T follicular helper cell (primary cell): Measurements from ENCODE around the gene LRRK2.
"Not testable (repeated sequence)": the region's sequence is repeated elsewhere in the genome, so short reads cannot be mapped to it uniquely, and the experiment has no call there.

Source experiments
- DNase-seq: peaks from one replicate; pipeline ENCODE4 v3.0.0-alpha.2; 2020; ENCODE audit warnings: low read depth
- total RNA-seq, 2 experiments: gene quantifications; one replicate each; lab custom pipeline; 2026; lab: John Stamatoyannopoulos, UW

Gene LRRK2
- total RNA-seq: 0.39 to 1.0 reads per million in 2 experiments

GRCh38 chr12:40224439-40225291 lies at the start of gene LRRK2:
Gene LRRK2, plus strand, starts transcription at chr12:40224997. Its CDS starts 135 bp downstream, at chr12:40225132.
- DNase-seq: peak; percentile 9

DNA sequence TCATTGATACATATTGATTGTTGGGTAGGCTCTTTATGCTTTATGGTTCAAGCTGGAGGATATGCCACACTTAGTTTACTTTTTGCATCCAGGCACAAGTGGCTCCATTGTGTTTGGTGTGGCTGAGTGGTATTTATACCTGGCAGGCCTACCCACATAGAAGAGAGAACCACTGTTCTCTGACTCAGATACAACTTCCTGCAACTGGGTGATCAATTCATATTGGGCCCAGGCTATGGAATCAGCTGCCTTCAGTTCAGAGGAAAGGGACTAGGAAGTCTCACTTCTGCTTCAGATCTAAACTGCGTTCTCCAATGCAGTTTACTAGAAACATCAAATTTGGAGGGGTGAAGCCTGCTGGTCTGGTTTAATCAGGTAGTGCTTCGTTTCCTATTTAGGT lies 49.8 kb upstream of the LRRK2 start:
- no peak for DNase-seq

DNA sequence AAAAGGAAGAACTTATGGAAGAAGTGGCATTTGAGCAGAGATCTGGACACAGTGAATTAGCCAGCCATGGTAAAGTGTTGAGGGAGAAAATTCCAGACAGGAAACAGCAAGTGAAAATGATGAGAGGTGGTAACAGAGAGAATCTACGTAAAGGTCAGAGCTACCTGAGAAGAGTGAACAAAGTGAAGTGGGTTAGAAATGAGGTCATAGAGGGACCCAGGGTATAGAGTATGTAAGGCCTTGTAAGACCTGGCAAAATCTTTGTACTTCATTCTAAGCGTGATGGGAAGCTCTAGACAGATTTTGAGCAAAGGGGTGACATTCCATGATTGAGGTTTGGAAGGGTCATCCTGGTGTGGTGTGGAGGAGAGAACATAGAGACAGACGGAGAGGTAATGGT lies 49.3 kb upstream of the LRRK2 start:
- no peak for DNase-seq

DNA sequence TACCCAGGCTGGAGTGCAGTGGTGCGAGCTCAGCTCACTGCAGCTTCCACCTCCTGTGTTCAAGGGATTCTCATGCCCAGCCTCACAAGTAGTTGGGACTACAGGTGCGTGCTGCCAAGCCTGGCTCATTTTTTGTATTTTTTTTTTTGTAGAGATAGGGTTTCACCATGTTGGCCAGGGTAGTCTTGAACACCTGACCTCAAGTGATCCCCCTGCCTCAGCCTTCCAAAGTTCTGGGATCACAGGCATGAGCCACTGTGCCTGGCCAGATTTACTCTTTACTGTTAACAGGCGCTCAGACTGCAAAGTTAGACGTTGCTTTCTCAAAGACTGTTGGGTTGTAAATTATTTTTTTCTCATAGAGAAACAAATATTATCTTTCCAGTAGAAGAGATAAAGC lies 46.1 kb upstream of the LRRK2 start:
- no peak for DNase-seq

DNA sequence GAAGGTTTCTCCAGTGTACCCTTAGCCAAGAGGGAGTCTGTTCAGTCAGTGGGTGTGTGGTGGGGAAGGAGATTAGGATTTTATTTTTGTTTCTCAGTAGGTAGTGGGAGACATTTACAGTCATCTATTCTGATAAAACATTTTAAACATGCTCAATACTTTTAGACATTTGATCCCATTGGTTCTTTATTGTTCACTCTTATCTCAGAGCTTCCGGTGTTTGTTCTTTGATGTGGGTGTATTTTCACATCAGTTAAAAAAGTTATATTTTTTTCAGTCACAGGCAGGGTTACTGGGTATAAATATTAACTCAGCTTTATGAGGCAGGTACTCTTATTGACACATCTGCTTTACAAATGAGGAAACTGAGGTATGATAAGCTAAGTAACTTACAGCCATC lies 43.3 kb upstream of the LRRK2 start:
- DNase-seq: no peak

DNA sequence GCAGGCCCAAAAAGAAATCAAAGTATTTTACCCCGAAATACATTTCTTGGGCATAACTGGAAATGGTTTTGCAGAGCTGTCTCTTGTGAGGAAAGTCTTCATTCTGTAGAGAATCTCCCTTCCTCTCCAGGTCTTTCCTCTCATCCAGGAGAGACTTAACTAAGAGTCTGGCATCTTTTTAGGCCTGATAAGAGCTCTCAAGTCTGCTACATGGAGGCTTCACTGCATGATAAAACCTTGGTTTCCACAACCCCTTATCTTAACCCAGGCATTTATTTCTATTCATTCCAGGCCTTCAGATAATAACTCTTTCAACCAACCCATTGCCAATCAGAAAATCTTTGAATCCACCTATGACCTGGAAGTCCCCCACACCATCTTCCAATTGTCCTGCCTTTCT lies 41.1 kb upstream of the LRRK2 start:
- DNase-seq: no peak

- DNase-seq: no peak
Measured at GRCh38 chr12:40184493-40185302, 40.1 kb upstream of the LRRK2 start.

GRCh38 chr12:40185303-40185693 lies 39.5 kb upstream of the LRRK2 start:
- no peak for DNase-seq

- DNase-seq: no peak
Measured at GRCh38 chr12:40188558-40189320, 36.1 kb upstream of the LRRK2 start.

DNA sequence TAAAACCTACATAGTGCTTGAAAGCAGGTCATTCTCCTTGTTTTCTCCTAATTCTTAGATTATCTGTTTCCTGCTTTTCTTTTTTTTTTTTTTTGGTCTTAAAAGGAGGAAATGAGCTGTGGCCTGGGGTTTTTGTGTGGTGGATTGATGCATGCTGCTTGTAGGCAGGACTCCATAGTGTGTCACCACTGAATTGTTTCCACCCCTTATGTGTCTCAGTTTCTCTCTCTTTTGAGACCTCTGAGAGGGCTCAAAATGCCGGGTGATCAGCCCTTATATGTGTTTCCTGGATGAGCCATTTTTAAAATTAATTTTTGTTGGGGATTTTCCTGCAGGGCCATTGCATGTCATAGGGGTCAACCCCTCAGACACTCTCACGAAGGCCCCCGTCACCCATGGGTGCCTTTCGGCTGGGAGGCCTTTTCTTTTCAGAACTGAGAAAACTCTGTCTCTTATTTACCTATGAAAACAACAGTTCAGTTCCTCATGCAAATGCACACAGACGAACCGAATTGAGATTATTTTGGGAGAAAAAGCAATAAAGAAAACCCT lies 32.0 kb upstream of the LRRK2 start:
- no peak for DNase-seq

- DNase-seq: no peak
Measured at GRCh38 chr12:40194846-40195245, 30.0 kb upstream of the LRRK2 start.

- DNase-seq: no peak
Measured at GRCh38 chr12:40197590-40197989, 27.2 kb upstream of the LRRK2 start.

DNA sequence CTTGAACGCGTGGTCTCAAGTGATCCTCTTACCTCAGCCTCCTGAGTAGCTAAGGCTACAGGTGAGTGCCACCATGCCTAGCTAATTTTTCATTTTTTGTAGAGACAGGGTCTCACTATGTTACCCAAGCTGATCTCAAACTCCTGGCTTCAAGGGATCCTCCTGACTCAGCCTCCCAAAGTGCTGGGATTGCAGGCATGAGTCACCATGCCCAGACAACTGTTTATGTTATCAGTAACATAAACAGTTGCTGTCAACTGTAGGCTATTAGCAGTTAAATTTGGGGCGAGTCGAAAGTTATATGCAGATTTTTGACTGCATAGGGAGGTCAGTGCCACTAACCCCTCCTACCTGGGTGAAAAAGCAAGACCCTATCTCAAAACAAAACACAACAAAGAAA lies 26.2 kb upstream of the LRRK2 start:
- no peak for DNase-seq

DNA sequence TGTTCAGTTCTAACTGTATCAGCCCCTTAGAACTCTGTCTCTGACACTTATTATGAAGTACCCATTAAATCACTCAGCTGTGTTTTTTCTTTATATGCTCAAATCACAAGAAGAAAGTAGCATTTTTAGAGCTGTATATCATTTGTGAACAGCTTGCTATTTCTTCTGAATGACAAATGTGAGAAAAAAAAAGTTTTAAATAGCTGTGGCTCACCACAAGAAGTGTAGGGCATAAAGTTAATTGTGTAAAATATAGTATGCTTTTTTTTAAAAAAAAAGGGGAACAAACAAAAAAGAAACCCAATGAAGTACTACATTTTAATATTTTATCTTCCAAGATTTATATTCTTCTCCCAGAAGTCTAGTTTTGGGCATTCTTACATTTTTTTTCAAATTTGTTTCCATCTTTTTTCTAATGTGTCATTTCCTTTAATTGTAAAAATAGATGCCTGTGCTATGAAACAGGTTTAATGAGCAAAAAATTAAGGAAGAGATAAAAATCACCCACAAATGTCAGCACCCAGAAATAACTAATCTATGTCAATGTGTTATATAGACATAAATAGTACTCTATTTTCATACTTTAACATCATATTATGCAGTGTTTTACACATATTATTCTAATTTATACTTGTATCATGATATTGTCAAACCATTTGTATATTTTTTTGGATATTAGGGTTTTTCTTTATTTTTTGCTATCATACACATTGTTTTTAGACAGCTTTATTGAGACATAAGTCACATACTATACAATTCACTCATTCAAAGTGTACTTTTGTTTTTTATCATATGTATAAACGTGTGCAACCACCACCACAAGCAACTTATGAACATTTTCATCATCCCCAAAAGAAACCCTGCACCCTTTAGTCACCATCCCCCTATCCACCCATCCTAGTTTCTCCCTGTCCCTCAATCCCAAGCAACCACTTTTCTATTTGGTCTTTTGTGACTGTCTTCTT lies 22.4 kb upstream of the LRRK2 start:
- DNase-seq: no peak

DNA sequence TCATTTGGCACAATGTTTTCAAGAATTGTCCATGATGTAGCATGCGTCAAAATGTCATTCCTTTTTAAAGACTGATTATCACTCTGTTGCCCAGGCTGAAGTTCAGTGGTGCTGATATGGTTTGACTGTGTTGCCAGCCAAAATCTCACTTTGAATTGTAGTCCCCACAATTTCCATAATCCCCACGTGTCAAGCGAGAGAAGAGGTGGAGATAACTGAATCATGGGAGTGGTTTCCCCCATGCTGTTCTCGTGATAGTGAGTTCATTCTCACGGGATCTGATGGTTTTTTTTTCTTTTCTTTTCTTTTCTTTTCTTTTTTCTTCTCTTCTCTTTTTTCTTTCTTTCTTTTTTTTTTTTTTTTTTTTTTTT lies 21.8 kb upstream of the LRRK2 start:
- no peak for DNase-seq

DNA sequence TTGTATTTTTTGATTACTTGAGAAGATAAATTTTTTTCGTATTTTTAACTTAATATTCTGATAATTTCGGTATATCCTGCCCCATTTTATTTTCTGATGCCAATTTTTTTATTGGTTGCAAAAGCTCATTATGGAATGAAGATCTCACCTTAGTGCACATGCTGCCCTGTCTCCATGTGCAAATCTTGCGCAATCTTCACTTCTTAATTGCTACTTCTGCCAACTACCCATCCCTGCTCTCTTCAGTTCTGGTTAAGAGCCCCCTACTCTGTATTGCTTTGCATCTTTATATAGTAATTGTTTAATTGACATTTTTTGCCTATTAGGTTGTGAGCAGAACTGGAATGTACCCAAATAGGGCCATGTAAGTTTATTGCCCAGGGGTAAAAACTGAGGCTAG lies 20.5 kb upstream of the LRRK2 start:
- no peak for DNase-seq

- DNase-seq: no peak
Measured at GRCh38 chr12:40207551-40207950, 17.2 kb upstream of the LRRK2 start.

DNA sequence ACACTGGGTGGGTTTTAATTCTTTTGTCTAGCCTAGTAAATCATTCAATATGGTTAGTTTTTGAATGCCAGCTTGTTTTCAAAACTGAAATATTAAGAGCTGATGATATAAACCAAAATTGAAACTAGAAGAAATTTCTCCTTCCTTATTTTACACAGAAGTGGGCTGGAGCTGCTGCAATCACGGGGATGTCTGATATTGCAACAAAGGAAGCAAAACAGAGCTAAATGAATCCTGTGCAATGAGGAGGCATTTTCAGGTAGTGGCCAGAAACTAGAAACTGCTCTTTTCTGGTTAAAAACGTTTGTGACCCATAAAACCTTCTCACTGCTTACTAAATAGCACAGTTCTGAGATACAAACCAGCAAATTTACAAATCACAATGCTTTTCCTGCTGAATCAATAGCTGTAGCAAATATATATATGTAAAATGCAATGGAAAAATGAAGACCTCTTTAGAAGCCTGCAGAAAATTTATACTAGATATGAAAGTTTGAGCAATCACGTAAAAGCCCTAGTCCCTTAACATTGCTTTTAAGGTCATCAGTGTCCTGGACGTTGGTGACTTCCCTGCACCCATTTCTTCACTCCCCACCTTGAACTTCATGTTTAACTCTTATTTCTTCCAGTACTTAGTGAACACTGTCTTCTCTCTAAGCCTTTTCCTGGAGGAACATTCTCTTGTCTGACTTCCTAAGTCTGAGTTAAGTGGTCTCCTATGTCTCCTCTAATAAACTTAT lies 15.9 kb upstream of the LRRK2 start:
- DNase-seq: no peak

GRCh38 chr12:40209886-40210285 lies 14.9 kb upstream of the LRRK2 start:
- DNase-seq: no peak

DNA sequence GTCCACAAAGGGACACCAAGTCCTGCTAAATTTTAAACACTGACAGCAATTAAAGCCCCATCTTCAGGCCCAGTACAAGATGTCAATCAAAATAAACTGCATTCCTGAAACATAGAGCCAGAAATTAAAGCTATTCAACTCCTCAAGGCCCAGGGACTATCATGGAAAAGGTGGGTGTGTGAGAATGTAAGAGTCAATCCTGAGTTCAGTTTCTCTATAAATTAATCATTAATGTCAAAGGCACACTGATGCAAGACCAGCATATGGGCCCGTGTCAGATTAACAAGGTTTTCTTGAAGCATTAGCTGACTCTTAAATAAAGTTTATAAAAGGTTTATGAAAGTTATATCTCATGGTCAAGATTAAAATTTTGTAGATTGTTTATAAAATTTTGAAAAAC lies 13.6 kb upstream of the LRRK2 start:
- DNase-seq: not testable (repeated sequence)
